Osteoblast (primary cell): ENCODE results near the gene TRPM1. TPM values are rescaled to one million over a fixed set of nuclear protein-coding genes. Genes with fewer than 3 reads are reported as not detected.

Source experiments
- DNase-seq: peaks from one replicate; pipeline ENCODE4 v3.0.0; 2011; ENCODE audit warnings: low spot score, mixed read lengths; ENCODE audit not compliant: insufficient read length; ENCODE audit errors: missing footprints
- H2AFZ ChIP-seq: 2 replicates; pipeline ENCODE4 v1.6.0; 2011; ENCODE audit warnings: mild to moderate bottlenecking, low read length
- H3K27ac ChIP-seq: 2 replicates; pipeline ENCODE4 v1.5.1; 2011; ENCODE audit warnings: mild to moderate bottlenecking, low read depth, low read length, moderate library complexity
- H3K27me3 ChIP-seq: 2 replicates; pipeline ENCODE4 v1.6.0; 2012; ENCODE audit warnings: mild to moderate bottlenecking, control low read depth, inconsistent platforms, low read length, moderate library complexity; ENCODE audit not compliant: insufficient read depth
- H3K36me3 ChIP-seq: 2 replicates; pipeline ENCODE4 v1.5.1; 2011; ENCODE audit warnings: mild to moderate bottlenecking, low read length, control low read depth, moderate library complexity; ENCODE audit not compliant: insufficient read depth
- H3K4me1 ChIP-seq: 2 replicates; pipeline ENCODE4 v1.5.1; 2011; ENCODE audit warnings: mild to moderate bottlenecking, low read length, control low read depth, moderate library complexity; ENCODE audit not compliant: insufficient read depth
- H3K4me2 ChIP-seq: 2 replicates; pipeline ENCODE4 v1.6.0; 2011; ENCODE audit warnings: mild to moderate bottlenecking, low read length; ENCODE audit not compliant: insufficient read depth
- H3K4me3 ChIP-seq: fragments of 200-600 bp; sonication (generic); 3 replicates; pipeline ENCODE4 v1.5.1; 2012; ENCODE audit warnings: mild to moderate bottlenecking, low read length, inconsistent platforms; ENCODE audit not compliant: insufficient read depth
- H3K79me2 ChIP-seq: 2 replicates; pipeline ENCODE4 v1.6.0; 2012; ENCODE audit warnings: mild to moderate bottlenecking, low read length, control low read depth, inconsistent platforms; ENCODE audit not compliant: insufficient read depth
- H3K9me3 ChIP-seq: 2 replicates; pipeline ENCODE4 v1.5.1; 2011; ENCODE audit warnings: low read depth, low read length, control low read depth
- H4K20me1 ChIP-seq: 2 replicates; pipeline ENCODE4 v1.6.0; 2012; ENCODE audit warnings: mild to moderate bottlenecking, low read length, control low read depth; ENCODE audit not compliant: insufficient read depth
- CTCF ChIP-seq: IDR thresholded peaks from 2 replicates; pipeline ENCODE4 v1.5.1; 2011; ENCODE audit warnings: mild to moderate bottlenecking, low read depth, low read length, moderate library complexity; ENCODE audit errors: extremely low read depth
- total RNA-seq: library from RNA; depleted of rRNA; stranded (reverse); fragments of >200 nt; gene quantifications from 2 replicates; pipeline ENCODE4 v1.2.3, GENCODE V29; 2012

TRPM1 gene
- total RNA-seq, 1 donor = under 0.01 TPM

GRCh38 chr15:30973379-30973778 is 128.1 kb downstream of the TRPM1 start:
- H3K9me3 ChIP-seq = no peaks in the 10 kb centered on the region
- H3K4me2 ChIP-seq = no peak overlapping the region
- peaks cover 3% of the 10 kb centered on the region for H4K20me1 ChIP-seq
- no peak for TF ChIP-seq CTCF
- H3K4me3 ChIP-seq = no peak overlapping the region
- DNase-seq = no peak
- H2AFZ ChIP-seq = no peak overlapping the region
- H3K4me1 ChIP-seq = peaks cover 9% of the 10 kb centered on the region
- no peak overlapping the region for H3K27ac ChIP-seq
- no peaks in the 10 kb centered on the region for H3K27me3 ChIP-seq
- peaks cover 42% of the 10 kb centered on the region for H3K79me2 ChIP-seq
- peaks cover 8% of the 10 kb centered on the region for H3K36me3 ChIP-seq

GRCh38 chr15:30969724-30970123 is 131.8 kb downstream of the TRPM1 start:
- Histone ChIP-seq H2AFZ (no peak overlapping the region), H3K36me3 (peaks cover 20% of the 10 kb centered on the region), H3K4me2 (no peak overlapping the region), H3K4me1 (peaks cover 9% of the 10 kb centered on the region), H3K27ac (no peak overlapping the region), H3K9me3 (no peaks in the 10 kb centered on the region), H3K27me3 (no peaks in the 10 kb centered on the region), H3K79me2 (peaks cover 23% of the 10 kb centered on the region), H4K20me1 (peaks cover 3% of the 10 kb centered on the region), H3K4me3 (no peak overlapping the region)
- DNase-seq = no peak
- TF ChIP-seq CTCF = no peak

- no peaks in the 10 kb centered on the region for H3K27me3 ChIP-seq
- H3K79me2 ChIP-seq = no peaks in the 10 kb centered on the region
- no peak overlapping the region for H3K4me3 ChIP-seq
- no peak overlapping the region for H3K4me2 ChIP-seq
- TF ChIP-seq CTCF = no peak
- no peaks in the 10 kb centered on the region for H3K4me1 ChIP-seq
- H3K27ac ChIP-seq = no peak overlapping the region
- no peak for DNase-seq
- peaks cover 2% of the 10 kb centered on the region for H4K20me1 ChIP-seq
- H3K36me3 ChIP-seq = peaks cover 41% of the 10 kb centered on the region
- no peak overlapping the region for H2AFZ ChIP-seq
- H3K9me3 ChIP-seq = no peaks in the 10 kb centered on the region
Measured at GRCh38 chr15:30963681-30964080, 137.8 kb downstream of the TRPM1 start.

- Histone ChIP-seq H3K79me2 (no peaks in the 10 kb centered on the region), H3K36me3 (peaks cover 50% of the 10 kb centered on the region), H2AFZ (no peak overlapping the region), H3K27me3 (no peaks in the 10 kb centered on the region), H4K20me1 (no peaks in the 10 kb centered on the region), H3K4me1 (no peaks in the 10 kb centered on the region), H3K4me3 (no peak overlapping the region), H3K4me2 (no peak overlapping the region), H3K9me3 (no peaks in the 10 kb centered on the region), H3K27ac (no peak overlapping the region)
- no peak for TF ChIP-seq CTCF
- DNase-seq = no peak
Measured at GRCh38 chr15:30962659-30963058, 138.9 kb downstream of the TRPM1 start.
